ENCODE data around the gene PMM1.
"Not testable (repeated sequence)": the region's sequence is repeated elsewhere in the genome, so short reads cannot be mapped to it uniquely, and the experiment has no call there.

Gene PMM1

DNA sequence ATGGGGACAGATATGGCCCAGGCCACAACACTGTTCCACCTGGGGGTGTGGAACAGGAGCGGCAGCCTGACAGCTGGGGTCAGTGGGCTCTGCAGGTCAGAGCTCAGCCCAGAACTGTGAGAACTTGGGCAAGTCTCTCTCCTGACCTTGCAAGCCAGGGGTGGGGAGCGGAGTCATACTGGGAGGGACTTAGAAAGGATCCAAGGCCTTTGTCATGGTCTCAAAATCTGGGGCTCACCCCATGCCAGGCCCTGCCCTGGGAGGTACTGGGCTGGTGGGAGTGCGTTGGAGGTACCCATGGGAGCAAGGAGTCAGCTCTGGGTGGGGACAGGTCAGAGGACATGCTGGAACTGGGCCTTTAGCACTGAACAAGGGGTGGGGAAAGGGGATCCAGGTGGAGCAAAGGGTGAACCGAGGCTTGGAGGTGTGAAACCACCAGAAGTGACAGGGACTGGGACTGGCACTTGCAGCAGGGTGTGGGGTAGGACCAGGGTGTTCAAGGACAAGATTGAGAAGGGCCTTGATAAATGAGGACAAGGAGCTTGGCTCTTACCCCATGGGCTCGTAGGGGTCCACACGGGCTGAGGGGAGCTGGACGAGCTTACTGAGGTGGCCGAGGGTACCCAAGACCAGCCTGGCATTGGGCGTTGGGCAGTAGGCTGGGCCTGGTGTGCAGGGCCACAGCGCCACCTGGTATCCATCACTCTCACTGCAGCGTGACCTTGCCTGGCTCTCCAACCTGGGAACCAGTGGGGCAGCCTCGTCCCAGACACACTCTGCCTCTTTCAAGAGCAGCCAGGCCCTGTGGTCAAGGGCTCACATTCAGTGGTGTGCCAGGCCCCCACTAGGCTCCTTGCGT is 7.4 kb upstream of the PMM1 start:
- DNase-seq (ENCODE audit: low spot score), result peak; percentile 75

GRCh38 chr22:41595703-41596102 is 6.1 kb upstream of the PMM1 start:
- no peak for DNase-seq (ENCODE audit: low spot score)

DNA sequence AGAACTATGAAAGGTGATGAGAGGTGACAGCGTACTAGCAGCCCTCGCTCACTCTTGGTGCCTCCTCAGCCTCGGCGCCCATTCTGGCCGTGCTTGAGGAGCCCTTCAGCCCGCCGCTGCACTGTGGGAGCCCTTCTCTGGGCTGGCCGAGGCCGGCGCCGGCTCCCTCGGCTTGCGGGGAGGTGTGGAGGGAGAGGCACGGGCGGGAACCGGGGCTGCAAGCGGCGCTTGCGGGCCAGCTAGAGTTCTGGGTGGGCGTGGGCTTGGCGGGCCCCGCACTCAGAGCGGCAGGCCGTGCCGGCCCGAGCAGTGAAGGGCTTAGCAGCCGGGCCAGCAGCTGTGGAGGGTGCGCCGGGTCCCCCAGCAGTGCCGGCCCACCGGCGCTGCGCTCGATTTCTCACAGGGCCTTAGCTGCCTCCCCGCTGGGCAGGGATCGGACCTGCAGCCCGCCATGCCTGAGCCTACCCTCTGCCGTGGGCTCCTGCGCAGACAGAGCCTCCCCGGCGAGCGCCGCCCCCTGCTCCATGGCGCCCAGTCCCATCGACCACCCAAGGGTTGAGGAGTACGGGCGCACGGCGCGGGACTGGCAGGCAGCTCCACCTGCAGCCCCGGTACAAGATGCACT is 3.8 kb upstream of the PMM1 start:
- not testable (repeated sequence) for DNase-seq (ENCODE audit: low spot score)

DNA sequence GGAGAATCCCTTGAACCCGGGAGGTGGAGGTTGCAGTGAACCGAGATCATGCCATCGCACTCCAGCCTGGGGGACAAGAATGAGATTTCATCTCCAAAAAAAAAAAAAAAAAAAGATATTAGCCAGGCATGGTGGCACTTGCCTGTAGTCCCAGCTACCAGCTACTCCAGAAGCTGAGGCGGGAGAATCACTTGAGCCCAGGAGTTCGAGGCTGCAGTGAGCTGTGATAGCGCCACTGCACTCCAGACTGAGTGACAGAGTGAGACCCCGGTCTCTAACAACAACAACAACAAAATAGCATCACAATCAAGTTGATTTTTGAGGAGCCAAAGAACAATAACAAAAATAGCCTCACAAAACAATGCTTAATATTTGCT is 2.3 kb downstream of the PMM1 start:
- DNase-seq (ENCODE audit: low spot score), result no peak

DNA sequence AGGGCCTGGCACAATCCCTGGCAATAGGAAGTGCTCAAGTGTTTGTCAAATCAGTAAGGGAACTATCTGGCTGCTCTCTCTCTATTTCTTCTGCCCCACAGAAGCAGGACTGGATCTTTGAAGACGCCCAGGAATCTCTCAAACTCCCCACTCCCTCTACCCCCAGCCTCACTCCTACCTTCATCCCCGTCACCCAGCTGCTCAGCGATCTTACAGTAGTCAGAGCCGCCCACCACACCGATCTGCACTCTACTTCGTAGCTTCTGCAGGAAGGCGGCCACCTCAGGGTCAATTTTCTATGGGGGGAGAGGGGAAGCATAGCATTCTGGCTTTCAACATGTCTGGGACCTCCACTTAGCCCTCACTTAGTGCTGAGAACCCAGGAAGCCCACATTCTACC is 3.7 kb downstream of the PMM1 start:
- DNase-seq (ENCODE audit: low spot score), result no peak

DNA sequence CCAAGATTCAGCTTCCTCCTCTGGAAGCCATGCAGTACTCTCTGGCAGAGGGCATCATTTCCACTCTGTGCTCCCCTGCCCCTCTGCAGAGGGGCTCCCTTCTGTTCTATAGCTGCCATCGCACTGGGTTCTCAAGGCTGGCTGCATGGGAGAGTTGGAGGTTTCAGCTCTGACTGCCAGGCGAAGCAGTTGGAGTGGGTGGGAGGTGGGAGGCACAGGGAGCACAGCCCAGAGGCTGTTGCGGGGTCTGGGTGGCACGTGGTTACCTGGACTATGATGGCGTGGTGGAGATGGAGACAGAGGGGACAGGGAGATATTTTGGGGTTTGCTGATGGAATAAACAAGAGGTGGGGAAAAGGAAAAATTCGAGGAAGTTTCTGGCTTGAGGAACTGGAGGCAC is 4.8 kb downstream of the PMM1 start:
- DNase-seq (ENCODE audit: low spot score), result no peak

DNA sequence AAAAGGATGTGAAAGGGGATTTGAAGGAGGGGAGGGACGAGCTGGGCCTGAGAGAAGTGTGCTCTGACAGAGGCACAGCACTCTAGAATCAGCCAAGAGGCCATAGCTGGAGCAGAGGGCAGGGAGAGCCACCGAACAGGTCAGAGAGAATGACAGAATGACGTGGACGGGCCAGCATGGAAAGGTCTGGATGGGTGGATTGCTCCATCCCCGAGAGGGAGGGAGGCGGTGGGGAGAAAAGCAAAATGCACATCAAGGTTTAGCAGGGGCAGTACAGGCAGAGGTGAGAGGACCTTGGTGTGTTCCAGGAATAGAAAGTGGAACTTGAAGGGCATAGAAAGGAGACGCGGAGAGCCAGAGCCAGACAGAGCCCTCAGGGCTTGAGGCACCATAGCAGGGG is 6.9 kb downstream of the PMM1 start:
- DNase-seq (ENCODE audit: low spot score), result no peak

DNA sequence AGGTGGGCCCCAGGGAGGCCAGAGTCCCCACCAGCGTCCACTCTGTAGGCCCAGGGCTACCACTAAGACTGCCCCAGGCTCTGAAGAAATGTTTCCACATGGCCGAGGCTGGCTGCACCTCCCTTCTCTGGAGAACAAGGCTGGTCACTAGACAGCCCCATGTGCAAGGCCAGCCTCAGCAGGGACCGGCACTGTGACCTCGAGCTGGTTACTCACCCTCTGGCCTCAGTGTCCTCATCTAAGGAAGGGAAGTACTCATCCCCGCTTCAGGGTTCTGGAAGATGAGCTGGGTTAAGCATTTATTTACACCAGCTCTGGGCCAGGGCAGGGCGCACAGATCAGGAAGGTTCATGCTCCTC is 9.7 kb downstream of the PMM1 start:
- no peak for DNase-seq (ENCODE audit: low spot score)

GRCh38 chr22:41579297-41579996 is 10.2 kb downstream of the PMM1 start:
- no peak for DNase-seq (ENCODE audit: low spot score)

GRCh38 chr22:41578818-41579217 is 10.8 kb downstream of the PMM1 start:
- no peak for DNase-seq (ENCODE audit: low spot score)

GRCh38 chr22:41578114-41578513 is 11.5 kb downstream of the PMM1 start:
- DNase-seq (ENCODE audit: low spot score), result no peak

DNA sequence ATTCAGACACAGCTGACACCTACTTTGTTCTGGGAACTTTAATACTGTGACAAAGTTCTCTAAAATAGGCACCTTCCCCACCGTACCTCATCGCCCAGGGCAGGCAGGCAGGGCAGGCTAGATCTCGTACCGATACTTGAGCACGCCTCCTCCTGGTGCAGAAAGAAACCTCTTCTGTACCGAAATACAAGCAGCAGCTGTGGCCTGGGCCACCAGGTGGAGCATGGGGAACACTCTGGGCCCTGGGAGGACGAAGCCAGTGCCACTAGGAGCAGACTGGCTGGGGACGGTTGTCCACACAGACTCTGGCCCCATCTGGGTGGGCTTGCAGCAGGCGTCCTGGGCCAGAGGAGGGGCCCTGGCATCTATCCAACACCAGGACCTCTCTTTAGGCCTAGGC is 12.8 kb downstream of the PMM1 start:
- peak; percentile 66 for DNase-seq (ENCODE audit: low spot score)

- DNase-seq (ENCODE audit: low spot score), result no peak
Measured at GRCh38 chr22:41575533-41575932, 14.1 kb downstream of the PMM1 start.

DNA sequence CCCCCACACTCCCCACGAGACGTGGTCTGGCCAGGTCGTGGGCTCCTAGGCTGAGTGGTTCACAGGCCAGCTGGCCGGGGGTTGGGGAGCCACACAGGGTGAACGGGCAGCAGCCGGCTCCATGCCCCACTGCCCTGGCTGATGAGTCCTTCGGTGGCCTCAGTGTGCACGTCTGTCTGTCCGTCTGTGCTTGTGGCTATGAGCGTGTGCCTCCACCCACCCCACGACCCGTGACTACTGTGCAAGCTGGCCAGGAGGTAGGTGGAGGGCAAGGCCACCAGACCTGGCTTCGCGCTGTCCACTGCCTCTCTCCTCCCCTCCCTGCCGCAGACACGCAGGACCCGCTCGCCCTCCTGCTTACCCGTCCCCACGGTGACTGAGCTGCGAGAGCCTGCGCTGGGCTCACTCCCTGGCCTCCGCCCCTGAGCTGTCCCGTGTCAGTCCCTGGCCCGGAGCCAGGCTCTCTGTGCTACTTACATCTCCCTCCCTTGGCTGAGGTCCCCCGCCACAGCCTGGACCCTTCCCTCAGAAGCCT is 14.7 kb downstream of the PMM1 start:
- no peak for DNase-seq (ENCODE audit: low spot score)

DNA sequence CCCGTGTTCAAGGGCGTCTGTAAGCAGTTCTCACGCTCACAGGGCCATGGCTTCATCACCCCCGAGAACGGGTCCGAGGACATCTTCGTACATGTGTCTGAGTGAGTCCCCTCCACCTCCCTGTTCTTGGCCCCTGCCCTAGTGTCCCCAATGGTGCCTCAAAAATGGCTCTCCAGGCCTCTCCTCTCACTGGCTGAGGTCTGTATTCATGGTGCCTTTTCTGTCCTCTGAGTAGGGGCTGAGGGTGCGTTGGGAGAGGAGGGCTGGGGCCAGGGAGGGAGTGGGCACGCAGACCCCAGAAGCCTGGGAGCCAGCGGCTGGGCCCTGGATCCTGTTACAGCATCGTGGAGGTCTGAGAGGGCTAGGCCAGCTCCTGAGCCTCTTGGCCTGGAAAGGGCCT is 16.0 kb downstream of the PMM1 start:
- no peak for DNase-seq (ENCODE audit: low spot score)

GRCh38 chr22:41572305-41572704 is 17.3 kb downstream of the PMM1 start:
- not testable (repeated sequence) for DNase-seq (ENCODE audit: low spot score)

DNA sequence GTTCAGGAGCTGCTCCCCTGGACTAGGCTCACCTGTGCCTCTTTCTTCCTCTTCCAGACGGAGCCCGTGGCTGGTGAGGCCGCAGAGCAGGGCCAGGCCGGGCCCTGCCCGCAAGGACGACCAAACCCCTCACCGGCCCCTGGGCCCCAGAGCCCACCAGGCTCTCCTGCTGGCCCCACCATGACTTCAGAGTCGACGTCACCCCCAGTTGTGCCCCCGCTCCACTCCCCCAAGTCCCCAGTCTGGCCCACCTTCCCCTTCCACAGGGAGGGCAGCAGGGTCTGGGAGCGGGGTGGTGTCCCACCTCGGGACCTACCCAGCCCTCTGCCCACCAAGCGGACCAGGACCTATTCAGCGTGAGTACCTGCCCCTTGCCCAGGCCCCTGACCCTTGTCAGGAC is 17.9 kb downstream of the PMM1 start:
- no peak for DNase-seq (ENCODE audit: low spot score)

DNA sequence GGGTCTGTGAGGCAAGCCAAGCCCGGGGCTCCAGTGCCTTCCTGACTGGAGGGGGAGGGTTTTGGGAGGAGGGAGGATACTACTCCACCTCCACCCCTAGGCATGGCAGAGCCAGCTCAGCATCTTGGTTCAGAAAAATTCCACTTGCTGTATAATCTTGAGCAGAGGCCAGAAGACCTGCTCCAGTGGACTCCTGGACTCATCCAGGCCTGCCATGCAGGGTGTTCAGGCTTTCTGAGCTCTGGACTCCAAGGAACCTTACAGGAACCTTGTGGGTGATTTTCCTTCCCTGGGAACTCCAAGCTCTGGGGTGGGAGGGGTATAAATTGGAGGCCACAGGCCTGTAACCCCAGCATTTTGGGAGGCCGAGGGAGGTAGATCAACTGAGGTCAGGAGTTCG is 19.4 kb downstream of the PMM1 start:
- DNase-seq (ENCODE audit: low spot score), result no peak

- DNase-seq (ENCODE audit: low spot score), result no peak
Measured at GRCh38 chr22:41568811-41569210, 20.8 kb downstream of the PMM1 start.

GRCh38 chr22:41567512-41567768 is 22.2 kb downstream of the PMM1 start:
- DNase-seq (ENCODE audit: low spot score), result no peak

- peak; percentile 85 for DNase-seq (ENCODE audit: low spot score)
Measured at GRCh38 chr22:41565403-41566054, 24.1 kb downstream of the PMM1 start.

DNA sequence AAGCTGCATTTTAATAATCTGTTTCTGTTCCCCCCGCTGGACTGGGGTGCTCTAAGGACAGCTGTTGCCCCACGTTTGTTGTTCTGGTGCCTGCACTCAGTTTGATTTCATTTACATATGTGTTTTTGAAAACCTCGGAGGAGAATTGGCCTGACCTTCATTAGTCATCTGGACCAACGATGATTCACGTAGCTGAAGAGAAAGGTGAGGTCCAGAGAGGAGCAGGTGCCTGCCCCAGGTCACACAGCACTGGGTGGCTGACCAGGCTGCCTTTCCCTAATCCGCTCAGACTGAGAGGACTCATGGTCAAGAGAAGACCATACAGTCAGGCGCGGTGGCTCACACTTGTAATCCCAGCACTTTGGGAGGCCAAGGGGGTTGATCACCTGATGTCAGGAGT is 25.1 kb downstream of the PMM1 start:
- no peak for DNase-seq (ENCODE audit: low spot score)
